ENCODE measurements around the gene AGO3.

- TF ChIP-seq CTCF (IDR thresholded peaks at IDR 0.05 in 2 of 3, conservative IDR thresholded peaks at IDR 0.05 in 1 of 3; ENCODE audit: borderline replicate concordance in 1 of 3, insufficient read depth in 1 of 3, low read depth in 2 of 3, low read length in 2 of 3) = no peak
- TF ChIP-seq FOSL1 (IDR thresholded peaks at IDR 0.05; ENCODE audit: low read depth) = no peak
These were observed 167.0 kb downstream of the AGO3 start for GRCh38 chr1:36097693-36098585.

All from HCT116 (cell line).